CD4-positive, alpha-beta T cell treated with Interferon gamma for 1 hour (primary cell): ENCODE measurements around the gene C1orf53.
"Not testable (repeated sequence)": the region's sequence is repeated elsewhere in the genome, so short reads cannot be mapped to it uniquely, and the experiment has no call there.

ENCODE experiments used
- DNase-seq: peaks from one replicate; pipeline ENCODE4 v3.0.0-alpha.2; 2020

C1orf53 gene

DNA sequence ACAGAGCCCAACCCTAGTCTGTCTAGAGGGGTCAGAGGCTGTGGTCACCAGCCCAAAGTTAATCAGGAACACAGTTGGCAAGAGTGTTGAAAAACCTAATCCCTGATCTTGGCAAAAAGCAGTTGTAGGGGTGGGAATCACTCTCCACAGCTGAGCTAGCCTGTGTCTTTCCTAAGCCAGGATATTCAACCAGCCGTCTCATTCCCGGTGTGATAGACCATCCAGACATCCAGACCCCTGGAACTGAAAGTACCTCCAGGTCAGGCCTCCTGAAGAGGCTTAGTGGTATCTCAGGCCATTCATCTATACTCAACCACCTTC lies 19.6 kb downstream of the C1orf53 start:
- no peak for DNase-seq

DNA sequence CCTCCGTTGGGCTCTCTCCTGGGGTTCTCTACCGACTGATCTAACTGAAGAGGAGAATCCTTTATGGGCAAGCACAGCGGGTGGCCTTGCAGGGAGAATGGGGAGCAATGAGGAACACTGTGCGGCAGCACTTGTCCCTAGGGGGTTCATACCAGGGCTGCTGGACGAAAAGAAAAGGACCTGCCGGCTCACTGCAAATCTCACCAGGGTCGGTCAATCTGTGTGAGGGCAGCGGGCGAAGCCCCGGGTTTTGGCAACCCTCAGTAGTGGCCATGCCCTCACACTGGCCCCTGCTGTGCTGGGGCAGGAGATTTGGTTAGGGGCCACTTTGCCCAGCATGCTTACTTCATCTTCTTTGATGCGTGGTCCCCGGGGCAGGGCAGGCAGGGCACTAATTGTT lies 20.6 kb downstream of the C1orf53 start:
- DNase-seq, result no peak

DNA sequence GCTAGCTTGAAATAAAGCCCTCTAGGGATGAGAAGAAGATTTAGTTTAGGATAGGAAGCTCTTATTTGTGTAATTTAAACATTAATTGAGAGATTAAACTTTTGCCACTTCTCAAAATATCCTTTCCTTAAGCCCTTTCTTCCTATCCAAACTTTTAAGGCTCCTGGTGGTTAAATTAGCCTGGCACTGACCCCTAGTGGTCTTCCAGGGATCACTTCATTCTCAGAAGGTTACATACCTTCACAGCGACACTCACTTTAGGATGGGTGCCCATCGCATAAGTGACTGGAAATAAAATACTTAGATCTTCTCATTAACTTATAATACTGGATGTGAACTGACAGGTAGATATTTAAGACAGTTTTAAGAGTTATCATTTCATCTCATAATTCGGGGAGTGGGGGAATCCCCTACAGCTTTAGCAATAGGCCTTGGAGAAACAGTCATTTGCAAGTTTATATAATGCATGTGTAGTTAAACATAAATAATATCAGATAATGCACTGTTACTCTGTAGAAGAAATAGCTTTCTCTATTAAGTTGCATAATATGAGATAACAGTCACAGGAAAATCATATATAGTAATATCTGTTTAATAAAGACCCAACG lies 22.2 kb downstream of the C1orf53 start:
- no peak for DNase-seq

DNA sequence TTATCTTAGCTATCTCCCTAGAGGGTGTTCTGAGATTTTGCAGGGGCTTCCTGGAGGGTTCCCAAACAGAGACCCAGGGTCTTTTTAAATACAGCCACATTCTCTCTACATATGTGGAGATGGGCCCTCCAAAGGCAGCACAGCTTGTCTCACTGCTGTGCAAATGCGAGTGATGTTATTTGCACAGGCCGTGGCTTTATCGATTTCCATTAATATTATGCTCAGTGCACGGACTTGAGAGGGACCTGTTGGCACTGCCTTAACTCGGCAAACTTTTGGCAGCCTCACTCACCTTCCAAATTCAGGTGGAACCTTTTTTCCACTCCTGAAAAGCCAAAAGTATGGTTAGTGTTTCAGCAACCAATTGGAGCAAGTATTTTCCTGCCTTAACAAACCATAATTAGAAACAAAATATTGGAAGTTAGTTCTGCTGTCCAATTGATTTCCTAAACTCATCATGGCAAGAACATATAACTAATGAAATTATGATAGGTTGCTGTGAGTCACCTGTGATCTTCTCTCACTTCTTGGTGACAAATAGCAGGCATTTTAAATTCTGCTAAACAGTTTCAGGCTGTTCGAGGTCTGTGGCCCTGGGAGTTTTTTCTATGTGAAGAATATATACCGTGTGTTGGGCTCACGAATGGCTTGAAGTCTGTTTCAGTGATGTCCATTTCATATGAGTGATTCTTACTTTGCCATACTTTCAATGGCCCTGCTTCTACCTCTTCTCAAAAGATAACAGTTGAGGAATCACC lies 25.7 kb downstream of the C1orf53 start:
- DNase-seq, result no peak

DNA sequence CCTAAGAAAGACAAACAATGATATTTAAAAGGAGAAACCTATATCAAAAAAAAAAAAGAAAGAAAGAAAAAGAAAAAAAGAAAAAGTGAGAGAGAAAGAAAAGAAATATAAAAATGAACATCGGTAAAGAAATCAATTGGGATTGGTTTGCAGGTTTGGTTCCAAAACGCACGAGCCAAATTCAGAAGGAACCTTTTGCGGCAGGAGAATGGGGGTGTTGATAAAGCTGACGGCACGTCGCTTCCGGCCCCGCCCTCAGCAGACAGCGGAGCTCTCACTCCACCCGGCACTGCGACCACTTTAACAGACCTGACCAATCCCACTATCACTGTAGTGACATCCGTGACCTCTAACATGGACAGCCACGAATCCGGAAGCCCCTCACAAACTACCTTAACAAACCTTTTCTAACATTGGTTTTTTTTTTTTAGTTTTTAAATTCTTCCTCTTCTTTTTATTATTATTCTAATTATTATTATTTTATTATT lies 26.5 kb downstream of the C1orf53 start:
- no peak for DNase-seq

DNA sequence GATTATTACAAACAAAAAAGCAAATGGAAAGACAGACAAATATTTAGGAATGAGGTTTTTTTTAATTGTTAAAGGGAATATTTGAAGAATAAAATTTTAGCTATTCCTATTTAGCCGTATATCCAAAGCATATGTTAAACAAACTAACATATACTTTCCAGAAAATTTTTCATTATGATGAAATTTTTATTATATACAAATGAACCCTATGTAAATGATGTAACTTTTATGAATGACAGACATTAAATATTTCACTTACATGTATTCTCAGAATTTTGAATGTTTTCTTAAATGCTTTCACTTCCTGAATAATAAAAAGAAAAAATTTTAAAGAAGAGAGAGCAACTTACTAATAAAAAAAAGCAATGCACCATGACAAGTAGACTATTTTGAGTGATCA lies 30.6 kb downstream of the C1orf53 start:
- no peak for DNase-seq

DNA sequence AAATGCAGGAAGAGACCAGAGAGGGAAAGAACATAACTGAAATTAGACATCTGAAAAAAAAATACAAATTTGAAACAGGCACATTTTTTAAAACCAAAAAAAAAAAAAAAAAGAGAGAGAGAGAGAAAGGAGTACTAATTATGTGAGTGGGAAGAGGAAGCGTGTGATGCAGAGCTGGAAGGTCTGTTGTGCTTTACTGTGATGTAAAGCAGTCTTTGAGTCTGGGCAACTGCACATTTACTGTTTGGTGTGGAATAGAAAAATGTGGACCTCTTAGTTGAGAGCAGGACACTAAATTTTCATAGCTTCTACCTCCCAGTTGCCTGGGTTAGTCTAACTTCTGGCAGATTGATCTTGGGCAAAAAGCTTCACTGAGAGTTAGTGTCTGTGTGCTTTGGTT lies 31.2 kb downstream of the C1orf53 start:
- DNase-seq, result no peak

DNA sequence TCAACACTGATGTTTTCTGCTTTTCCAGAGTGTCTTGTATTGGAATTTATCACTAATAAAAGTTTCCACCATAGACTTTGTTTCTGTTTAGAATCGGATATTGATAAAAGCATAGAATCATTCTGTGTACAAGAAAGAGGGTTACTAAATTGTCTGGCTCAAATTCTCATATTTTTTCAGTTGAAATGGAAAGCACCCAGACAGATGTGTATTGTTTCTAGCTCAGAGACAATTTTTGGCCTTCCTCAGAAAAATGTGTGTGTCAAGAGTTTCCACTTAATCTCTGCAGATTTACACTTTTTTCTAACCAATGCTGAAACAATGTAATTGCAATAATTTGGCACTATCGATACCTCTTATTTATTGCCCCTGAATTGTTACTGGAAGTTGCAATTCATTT lies 35.0 kb downstream of the C1orf53 start:
- DNase-seq, result no peak

DNA sequence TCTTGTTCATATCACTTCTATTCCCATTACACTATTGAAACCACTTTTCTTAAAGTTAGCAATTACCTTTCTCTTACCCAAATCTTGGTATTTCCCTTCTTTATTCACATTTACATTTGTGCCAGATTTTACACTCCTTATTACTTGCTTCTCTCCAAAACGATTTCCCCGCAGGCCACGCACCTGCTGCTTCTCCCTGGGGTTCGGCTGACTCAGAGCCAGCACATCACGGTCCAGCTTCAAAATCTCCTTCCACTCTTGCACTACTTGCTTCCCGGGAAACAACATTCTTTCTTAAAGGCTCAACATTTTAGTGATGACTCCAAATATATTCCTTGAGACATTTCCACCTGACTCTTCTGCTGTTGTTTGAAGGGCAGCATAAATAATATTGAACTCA lies 35.5 kb downstream of the C1orf53 start:
- no peak for DNase-seq

DNA sequence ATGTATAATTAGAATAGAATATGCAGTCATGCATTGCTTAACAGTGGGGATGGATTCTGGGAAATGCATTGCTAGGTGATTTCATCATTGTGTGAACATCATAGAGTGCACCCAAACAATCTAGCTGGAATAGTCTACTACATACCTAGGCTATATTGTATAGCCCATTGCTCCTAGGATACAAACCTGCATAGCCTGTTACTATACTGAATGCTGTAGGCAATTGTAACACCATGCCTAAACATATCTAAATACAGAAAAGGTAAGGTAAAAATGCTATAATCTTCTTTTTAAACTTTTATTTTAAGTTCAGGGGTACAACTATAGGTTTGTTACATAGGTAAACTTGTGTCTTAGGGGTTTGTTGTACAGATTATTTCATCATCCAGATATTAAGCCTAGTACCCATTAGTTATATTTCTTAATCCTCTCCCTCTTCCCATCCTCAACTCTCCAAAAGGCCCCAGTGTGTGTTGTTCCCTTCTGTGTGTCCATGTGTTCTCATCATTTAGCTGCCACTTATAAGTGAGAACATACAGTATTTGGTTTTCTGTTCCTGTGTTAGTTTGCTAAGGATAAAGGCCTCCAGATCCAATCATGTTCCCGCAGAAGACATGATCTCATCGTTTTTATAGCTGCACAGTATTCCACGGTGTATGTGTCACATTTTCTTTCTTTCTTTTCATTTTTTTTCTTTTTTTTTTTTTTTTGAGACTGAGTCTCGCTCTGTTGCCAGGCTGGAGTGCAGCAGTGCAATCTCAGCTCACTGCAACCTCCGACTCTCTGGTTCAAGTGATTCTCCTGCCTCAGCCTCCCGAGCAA lies 36.9 kb downstream of the C1orf53 start:
- not testable (repeated sequence) for DNase-seq

DNA sequence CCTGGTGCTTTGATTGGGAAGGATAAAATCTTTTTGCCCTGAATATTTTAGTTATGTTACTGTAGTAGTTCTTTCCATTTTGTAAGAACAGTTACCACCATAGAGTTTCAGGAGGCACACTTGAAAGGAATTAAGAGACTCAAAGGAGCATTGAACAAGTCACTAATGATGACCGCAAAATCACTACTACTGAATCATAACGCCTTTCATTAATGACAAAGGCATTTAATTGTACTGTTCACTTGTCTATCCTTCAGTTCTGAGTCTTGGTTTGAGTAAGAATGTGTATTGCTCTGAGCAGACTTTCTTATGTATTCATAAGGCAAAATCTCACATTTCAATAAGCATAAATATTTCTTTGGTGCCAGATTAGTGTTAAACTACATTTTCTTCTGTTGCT lies 39.6 kb downstream of the C1orf53 start:
- DNase-seq, result no peak

DNA sequence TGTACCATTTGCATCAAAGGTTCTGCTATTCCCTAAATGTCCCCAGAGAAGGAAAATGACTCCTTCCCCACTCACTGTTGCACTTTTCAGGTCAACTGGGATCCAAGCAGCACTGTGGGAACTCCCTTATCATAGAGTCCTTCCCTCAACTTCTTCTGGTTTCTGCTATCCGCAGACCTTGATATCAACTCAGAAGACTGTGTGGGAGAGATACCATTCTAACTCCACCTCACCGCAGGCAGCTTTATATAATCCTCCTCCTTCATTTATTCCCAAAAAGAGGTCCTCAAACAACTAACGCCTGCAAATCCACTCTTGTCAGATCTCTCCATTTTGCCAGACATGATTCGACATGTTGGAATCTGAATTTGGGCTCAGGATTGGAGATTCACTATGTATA lies 42.1 kb downstream of the C1orf53 start:
- no peak for DNase-seq

DNA sequence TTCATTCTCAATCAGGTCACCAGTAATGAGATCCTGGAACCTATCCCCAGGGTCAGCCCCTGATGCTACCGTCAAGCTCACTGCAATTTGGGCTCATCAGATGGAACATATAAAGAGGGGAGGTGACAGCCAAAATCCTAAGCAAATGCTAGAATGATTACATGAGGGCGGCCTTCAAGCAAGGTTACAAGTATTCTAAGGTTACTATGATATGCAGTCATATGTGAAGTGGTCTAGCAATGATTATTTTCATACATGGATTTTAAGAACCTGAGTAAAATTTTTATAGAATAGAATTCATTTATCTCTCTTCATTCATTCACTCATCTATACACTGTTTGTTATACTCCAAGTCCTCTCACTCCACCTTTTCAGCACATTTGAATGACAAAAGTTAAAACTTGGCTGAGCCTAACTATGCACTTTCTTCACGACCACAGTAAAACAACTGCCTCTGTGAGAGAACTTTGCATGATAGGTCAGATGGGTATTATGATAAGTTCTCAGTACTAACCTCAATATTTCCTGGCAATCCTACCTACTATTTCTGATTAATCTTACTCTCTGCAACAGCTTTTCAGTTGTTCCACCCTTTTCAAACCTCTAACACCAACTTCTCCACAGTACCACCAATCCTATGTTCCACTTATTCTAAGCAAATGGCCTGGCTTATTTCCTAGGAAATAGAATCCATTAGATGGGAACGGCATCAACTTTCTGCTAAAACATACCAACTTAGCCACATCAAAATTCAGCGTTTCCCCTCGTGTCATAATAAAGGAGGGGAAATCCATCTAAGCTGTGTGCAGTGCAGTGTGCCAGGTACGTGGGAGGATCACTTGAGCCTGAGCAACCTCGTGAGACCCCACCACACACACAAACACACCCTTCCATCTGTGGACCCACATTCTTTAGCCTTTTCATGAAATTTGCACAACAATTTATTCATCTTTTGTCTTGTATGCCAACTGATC lies 46.8 kb downstream of the C1orf53 start:
- no peak for DNase-seq

DNA sequence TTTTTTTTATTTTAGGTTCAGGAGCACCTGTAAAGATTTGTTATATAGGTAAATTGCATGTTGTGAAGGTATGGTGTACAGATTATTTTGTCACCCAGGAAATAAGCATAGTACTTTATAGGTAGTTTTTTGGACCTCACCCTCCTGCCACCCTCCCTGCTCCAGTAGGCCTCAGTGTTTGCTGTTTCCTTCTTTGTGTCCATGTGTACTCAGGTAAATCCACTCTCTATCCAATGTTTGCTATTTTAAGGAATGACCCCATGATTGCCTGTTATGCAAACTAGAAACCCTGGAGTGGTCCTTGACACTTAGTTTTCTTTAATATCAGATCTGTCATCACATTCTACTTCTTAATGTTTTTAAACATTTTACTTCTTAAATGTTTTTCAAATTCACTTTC lies 48.7 kb downstream of the C1orf53 start:
- no peak for DNase-seq

DNA sequence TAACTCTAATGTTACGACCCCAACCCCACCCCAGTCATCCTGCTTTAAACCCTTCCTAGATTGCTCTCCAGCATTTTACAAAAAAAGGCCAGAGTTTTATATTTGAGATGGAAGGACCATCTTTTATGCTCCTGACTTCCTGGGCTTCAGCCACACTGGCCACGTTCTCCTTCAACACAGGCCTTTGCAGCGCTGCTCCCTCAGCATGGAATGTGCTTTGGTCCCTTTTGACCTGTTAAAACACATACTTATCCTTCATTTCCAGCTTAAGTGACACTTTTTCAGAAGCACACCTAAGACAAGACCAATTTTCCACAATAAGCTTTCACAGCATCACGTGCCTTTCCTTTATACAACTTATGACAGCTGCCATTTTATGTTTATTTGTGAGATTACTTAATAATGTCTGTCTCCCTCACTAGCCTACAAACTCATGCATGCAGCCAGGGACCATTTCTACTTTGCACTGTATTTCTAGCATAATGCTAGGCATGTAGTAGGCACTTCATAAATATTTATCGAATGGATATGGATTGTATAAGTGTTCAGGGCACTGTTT lies 49.3 kb downstream of the C1orf53 start:
- DNase-seq, result no peak

DNA sequence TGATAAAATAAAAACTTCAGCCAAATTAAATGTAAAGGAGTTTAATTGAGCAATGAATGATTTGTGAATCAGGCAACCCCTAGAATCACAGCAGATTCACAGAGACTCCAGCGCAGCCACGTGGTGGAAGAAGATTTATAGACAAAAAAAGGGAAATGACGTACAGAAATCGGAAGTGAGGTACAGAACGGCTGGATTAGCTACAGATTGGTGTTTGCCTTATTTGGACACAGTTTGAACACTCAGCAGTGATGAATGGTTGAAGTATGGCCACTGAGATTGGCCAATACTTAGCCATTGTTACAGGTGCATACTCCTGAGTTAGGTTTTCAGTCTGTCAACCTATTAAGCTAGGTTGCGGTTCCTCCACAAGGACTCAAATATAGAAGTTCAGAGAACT lies 51.0 kb downstream of the C1orf53 start:
- not testable (repeated sequence) for DNase-seq

DNA sequence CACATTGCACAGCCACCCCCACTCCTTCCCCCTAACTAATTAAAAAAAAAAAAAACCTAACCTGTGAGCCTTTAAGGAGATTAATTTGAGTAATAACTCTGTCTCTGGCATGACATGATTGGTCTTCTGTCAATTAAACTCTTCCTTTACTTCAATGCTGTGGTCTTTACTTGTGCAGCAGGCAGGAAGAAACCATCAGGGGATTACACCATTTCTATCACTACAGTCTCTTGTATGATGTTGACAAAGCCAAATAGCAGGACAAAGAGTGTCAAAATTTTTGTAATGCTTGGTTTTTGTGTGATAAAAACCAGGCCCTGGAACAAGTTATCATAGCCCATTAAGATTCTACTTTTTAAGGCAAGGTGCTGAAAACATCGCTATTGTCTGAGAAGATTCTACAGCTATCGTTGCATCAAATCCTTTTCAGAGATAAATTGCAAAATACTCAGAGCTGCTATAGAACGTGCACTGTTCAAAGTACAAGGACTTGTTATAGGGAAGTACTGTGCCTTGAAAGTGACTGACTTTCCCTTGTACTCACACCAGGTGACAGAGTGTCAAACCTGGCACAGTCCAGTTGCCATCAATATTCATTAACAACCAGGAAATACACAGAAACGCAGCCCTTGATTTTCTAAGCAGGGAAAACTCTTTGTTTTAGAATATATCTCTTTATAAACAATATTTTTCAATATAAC lies 52.4 kb downstream of the C1orf53 start:
- no peak for DNase-seq

DNA sequence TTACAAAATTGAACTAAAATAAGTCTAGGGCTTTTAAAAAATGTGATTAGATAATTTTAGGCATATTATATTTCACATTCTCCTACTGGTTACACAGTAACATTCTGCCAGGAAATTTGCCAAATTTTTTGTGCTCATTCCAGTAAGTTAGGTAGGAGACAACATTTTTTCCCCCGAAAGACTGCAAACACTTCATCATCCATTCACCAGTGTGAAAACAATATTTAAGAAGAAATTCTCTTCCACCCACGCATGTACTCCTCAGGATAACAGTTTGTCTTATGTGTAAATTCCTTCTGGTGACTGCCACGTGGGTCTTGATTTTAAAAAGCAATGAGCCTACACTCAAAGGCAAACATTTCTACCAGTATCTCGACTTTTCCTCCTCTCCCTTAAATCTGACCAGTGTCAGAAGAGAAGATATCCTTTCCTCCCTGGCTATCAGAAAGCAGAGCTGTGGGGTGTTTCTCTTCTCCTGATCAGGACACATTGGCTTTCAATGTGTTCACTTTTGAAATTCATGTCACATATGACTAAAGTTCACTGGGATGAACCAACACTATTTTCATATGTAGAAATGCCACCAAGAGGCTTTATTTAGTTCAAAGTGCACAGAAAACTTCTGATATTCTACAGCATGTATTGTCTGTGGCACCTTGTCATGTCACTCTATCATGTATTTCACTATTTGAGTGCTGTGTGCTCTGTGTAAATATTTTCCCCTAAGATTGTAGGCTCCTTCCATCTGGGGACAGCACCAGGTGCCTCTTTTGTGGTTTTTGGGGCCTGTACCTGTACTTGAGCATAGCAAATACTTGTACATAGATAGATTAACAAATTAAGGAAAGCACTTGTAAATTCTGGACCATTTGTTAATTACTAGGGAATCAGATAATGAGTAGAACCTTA lies 53.3 kb downstream of the C1orf53 start:
- no peak for DNase-seq
